SK-MEL-5 (cell line): Measurements from ENCODE around the gene C1QTNF6. TPM values are rescaled to one million over a fixed set of nuclear protein-coding genes. Genes with fewer than 3 reads are reported as not detected.
"Not testable (repeated sequence)": the region's sequence is repeated elsewhere in the genome, so short reads cannot be mapped to it uniquely, and the experiment has no call there.

Source experiments
- DNase-seq: peaks from one replicate; pipeline ENCODE4 v3.0.0-alpha.2; 2016; ENCODE audit warnings: low read depth, low spot score
- in situ Hi-C: cut with HindIII; loops from 2 replicates; pipeline ENCODE4 v1.10.0; 2016; ENCODE audit warnings: low sequenced_read_pairs, high pct_unique_total_duplicates, low pct_unique_long_range_greater_than_20kb
- total RNA-seq: library from RNA; depleted of rRNA; stranded (reverse); fragments of >200 nt; shearing (Covaris generic); gene quantifications from 2 replicates; pipeline ENCODE4 v1.2.3, GENCODE V29; 2014

C1QTNF6 gene
- total RNA-seq, 1 experiment from 2014 or later = 5.9 TPM

- no peak for DNase-seq
- in situ Hi-C loops = loop anchor here (25.0 kb wide), 1 partner anchor 113 kb away; the partner anchor contains the start of gene KCTD17
These were observed 12.4 kb downstream of the C1QTNF6 start for GRCh38 chr22:37175414-37176281.

- in situ Hi-C loops = loop anchor here (25.0 kb wide), 1 partner anchor 113 kb away; the partner anchor contains the start of gene KCTD17
- DNase-seq = no peak
These were observed 13.1 kb downstream of the C1QTNF6 start for GRCh38 chr22:37174964-37175363.

GRCh38 chr22:37173709-37174108 is 14.3 kb downstream of the C1QTNF6 start:
- DNase-seq = no peak
- in situ Hi-C loops = no loop called here

- DNase-seq = no peak
- in situ Hi-C loops = no loop called here
These were observed 15.5 kb downstream of the C1QTNF6 start for GRCh38 chr22:37172266-37173245.

GRCh38 chr22:37171662-37172061 is 16.4 kb downstream of the C1QTNF6 start:
- DNase-seq = peak; percentile 45
- in situ Hi-C loops = no loop called here

GRCh38 chr22:37170689-37171405 is 17.2 kb downstream of the C1QTNF6 start:
- DNase-seq, in situ Hi-C loops: not testable (repeated sequence)

GRCh38 chr22:37169947-37170688 is 17.9 kb downstream of the C1QTNF6 start:
- in situ Hi-C loops = no loop called here
- DNase-seq = no peak

GRCh38 chr22:37169406-37169805 is 18.6 kb downstream of the C1QTNF6 start:
- DNase-seq = no peak
- in situ Hi-C loops = no loop called here

GRCh38 chr22:37167981-37168647 is 19.9 kb downstream of the C1QTNF6 start:
- no peak for DNase-seq
- in situ Hi-C loops = no loop called here

GRCh38 chr22:37167176-37167980 is 20.7 kb downstream of the C1QTNF6 start:
- in situ Hi-C loops = no loop called here
- DNase-seq = no peak

- peak; percentile 84 for DNase-seq
- in situ Hi-C loops = no loop called here
These were observed 21.4 kb downstream of the C1QTNF6 start for GRCh38 chr22:37166675-37167066.

- in situ Hi-C loops = no loop called here
- no peak for DNase-seq
These were observed 21.9 kb downstream of the C1QTNF6 start for GRCh38 chr22:37165940-37166674.

GRCh38 chr22:37165066-37165465 is 23.0 kb downstream of the C1QTNF6 start:
- in situ Hi-C loops = no loop called here
- DNase-seq = no peak

GRCh38 chr22:37164505-37164887 is 23.6 kb downstream of the C1QTNF6 start:
- in situ Hi-C loops = no loop called here
- DNase-seq = no peak
